HG02763 (cell line): ENCODE measurements around the gene CYP2E1.
"Not testable (repeated sequence)": the region's sequence is repeated elsewhere in the genome, so short reads cannot be mapped to it uniquely, and the experiment has no call there.

ENCODE experiments used
- ATAC-seq: cut with Tn5 transposase; IDR thresholded peaks from one replicate; pipeline ENCODE4 v1.9.1; 2021; ENCODE audit warnings: mild to moderate bottlenecking, moderate library complexity; ENCODE audit not compliant: unreplicated experiment

The CYP2E1 gene

DNA sequence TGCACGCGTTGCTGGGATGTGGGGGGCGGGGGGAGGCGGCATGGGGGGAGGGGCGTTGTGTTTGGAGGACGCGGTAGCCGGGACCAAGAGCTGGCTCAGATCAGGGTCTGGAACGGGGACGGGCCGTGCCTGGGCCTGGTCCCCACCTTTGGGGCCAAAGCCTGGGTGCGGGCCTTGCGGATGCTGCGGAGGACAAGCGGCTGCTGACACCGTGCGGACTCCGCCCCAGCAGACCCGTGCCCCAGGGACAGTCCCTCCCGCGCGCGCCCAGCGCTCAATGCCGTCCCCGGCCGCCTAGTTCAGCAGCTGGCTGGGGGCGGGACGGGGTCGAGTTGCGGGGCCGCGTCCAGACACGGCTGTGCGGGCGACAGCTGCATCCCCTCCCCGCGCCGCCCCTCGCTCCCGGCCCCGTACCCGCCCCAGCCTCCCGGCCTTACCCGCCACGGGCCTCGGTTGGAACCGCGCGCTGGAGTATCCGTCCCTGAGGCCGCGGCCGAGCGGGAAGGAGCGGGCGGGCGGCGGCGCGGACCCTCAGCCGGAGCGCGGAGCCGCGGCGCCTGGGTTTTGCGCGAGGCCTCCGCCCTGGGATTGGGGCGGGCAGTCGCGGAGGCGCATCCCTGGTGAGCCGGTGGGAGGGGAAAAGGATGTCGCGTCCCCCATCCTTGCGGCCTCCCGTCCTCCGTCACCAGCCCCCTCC is 41.8 kb downstream of the CYP2E1 start:
- not testable (repeated sequence) for ATAC-seq

DNA sequence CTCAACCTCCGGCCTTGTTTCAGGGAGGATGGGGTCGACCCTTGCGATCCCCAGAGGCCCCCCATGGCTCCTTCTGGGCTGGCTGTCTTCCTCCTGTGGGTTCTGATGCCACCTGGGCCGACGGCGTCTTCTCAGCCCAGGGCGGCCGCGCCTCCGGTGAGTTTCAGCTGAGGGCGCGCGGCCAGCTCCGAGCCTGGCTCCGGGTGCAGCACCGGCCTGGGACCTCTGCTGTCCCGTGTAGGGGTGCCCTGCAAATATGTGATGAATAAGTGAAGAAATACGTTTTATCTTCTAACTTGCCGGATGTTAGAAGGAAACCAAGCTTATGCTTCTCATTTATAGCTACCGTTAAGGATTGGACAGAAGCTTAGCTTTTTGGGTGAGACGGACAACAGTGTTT is 42.6 kb downstream of the CYP2E1 start:
- not testable (repeated sequence) for ATAC-seq

DNA sequence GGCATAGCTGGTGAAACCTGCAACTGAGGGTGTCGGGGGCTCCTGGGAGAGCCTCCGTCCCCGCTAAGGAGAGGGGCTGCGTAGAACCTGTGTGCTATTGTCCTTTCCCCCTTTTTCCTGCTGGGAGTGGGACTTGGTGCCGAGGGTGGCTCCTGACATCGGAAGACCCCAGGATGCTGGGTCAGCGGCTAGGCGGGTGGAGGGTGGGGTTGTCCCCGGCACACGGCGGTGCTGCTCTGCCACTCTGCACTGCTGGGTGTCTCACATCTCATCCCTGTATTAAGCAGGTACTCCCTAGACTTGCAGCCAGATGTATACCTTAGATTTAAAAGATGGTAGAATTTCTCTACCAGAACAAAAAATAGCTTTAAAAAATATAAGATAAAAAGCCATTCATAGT is 44.9 kb downstream of the CYP2E1 start:
- ATAC-seq: not testable (repeated sequence)

DNA sequence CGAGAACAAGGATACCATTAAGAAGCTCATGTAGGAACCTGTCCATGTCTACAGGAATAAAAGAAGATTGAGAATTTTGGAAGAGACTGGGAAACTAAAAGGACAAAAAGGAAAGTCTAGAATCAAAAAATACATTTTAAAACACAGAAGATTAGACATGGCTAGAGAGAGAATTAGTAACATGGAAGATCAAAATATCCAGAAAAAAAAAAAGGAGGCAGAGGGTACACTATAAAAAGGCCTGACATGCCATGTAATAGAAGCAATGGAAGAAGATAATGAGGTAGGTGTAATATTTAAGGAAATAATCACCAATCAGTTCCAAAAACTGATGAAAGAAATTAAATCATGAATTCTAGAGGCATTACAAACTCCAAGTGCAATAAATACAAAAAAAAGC is 46.3 kb downstream of the CYP2E1 start:
- not testable (repeated sequence) for ATAC-seq

DNA sequence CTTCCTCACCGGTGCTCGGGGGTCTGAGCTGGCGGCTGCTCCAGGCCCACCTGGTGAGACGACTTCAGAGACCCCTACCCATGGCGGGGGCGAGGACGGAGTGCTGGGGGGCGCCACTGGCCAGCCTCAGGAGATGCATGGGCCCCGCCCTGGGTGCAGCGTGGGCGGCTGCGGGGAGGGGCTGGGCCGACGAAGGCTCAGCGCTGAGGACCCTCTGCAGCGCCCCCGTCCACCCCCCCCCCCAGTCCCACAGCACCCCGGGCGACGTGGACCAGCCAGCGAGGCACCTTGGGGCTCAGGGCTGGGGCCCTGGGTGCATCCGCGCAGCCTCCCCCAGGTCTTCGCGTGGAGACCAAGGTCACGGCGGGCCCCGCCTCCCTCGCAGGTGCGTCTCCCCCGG is 49.9 kb downstream of the CYP2E1 start:
- not testable (repeated sequence) for ATAC-seq
